H1 (cell line): ENCODE measurements around the gene ARMC5. TPM values are rescaled to one million over a fixed set of nuclear protein-coding genes. Genes with fewer than 3 reads are reported as not detected.
A peak's percentile ranks its signal among the peaks of the same experiment; 100 is the strongest.

Experiments used
- CTCF ChIA-PET: fragments of 300-600 bp; sonication (Branson Sonifier 250); formaldehyde crosslinking; loops from one replicate; lab custom pipeline; 2021; ENCODE audit not compliant: partially characterized antibody; lab: Charles Lee
- POLR2A ChIA-PET: fragments of 300-600 bp; sonication (Branson Sonifier 250); formaldehyde crosslinking; loops from one replicate; lab custom pipeline; 2021; ENCODE audit warnings: inconsistent platforms; ENCODE audit not compliant: partially characterized antibody; lab: Charles Lee
- DNase-seq, 2 experiments: peaks; one replicate each; pipeline versions ENCODE4 v3.0.0 to v3.0.0-alpha.2; 2010 to 2022; ENCODE audit warnings: low spot score in 2 of 2, low read depth in 1 of 2, mixed read lengths in 1 of 2
- FAIRE-seq: peaks from 2 replicates; lab custom pipeline; 2011; peaks lifted over from hg19 to GRCh38; lab: Jason Lieb, UNC
- H2AFZ ChIP-seq: 2 replicates; pipeline ENCODE4 v1.8.1; 2012; ENCODE audit warnings: low read length, inconsistent platforms
- H2AK5ac ChIP-seq: 2 replicates; pipeline ENCODE4 v1.6.1; 2013; ENCODE audit warnings: low read depth, low read length
- H2BK120ac ChIP-seq: replicated peaks from 2 replicates; pipeline ENCODE3; 2013; ENCODE audit warnings: low read depth, low read length, inconsistent platforms
- H2BK12ac ChIP-seq: 2 replicates; pipeline ENCODE4 v1.6.1; 2013; ENCODE audit warnings: low read depth, low read length
- H2BK15ac ChIP-seq: 2 replicates; pipeline ENCODE4 v1.6.1; 2013; ENCODE audit warnings: low read length
- H2BK20ac ChIP-seq: 2 replicates; pipeline ENCODE4 v1.6.1; 2013; ENCODE audit warnings: low read length
- H2BK5ac ChIP-seq: 2 replicates; pipeline ENCODE4 v1.6.1; 2013; ENCODE audit warnings: low read depth, low read length
- H3K14ac ChIP-seq: 2 replicates; pipeline ENCODE4 v1.6.1; 2013; ENCODE audit warnings: inconsistent platforms; ENCODE audit not compliant: insufficient read length
- H3K18ac ChIP-seq: 2 replicates; pipeline ENCODE4 v1.6.1; 2013; ENCODE audit warnings: low read length; ENCODE audit errors: extremely low read depth
- H3K23ac ChIP-seq: 2 replicates; pipeline ENCODE4 v1.6.1; 2013; ENCODE audit warnings: inconsistent platforms; ENCODE audit not compliant: insufficient read length
- H3K23me2 ChIP-seq: 2 replicates; pipeline ENCODE4 v1.6.1; 2013; ENCODE audit warnings: low read depth, low read length
- H3K27ac ChIP-seq: 2 replicates; pipeline ENCODE4 v1.6.1; 2011; ENCODE audit warnings: low read depth, low read length, inconsistent platforms
- H3K27me3 ChIP-seq, 4 experiments: replicated peaks in 1 of 4; 1 replicate in 1 of 4; 2 replicates in 3 of 4; pipeline versions ENCODE4 v1.6.1 to v1.8.1; 2011 to 2013; ENCODE audit warnings: low read length in 3 of 4, mild to moderate bottlenecking in 3 of 4, inconsistent platforms in 2 of 4, mixed read lengths in 2 of 4, moderate library complexity in 1 of 4; ENCODE audit not compliant: control insufficient read depth in 3 of 4, insufficient read depth in 3 of 4; ENCODE audit errors: extremely low read depth in 1 of 4
- H3K36me3 ChIP-seq, 4 experiments: 2 replicates each; pipeline versions ENCODE4 v1.6.1 to v1.8.1; 2011 to 2013; ENCODE audit warnings: mild to moderate bottlenecking in 4 of 4, low read length in 3 of 4, moderate library complexity in 2 of 4, control low read depth in 1 of 4, inconsistent platforms in 1 of 4; ENCODE audit not compliant: insufficient read depth in 4 of 4, control insufficient read depth in 2 of 4
- H3K4ac ChIP-seq: replicated peaks from 2 replicates; pipeline ENCODE3; 2013; ENCODE audit warnings: low read length, low read depth, mixed read lengths, inconsistent platforms; ENCODE audit not compliant: insufficient read length
- H3K4me1 ChIP-seq, 4 experiments: replicated peaks in 1 of 4; 1 replicate in 1 of 4; 2 replicates in 3 of 4; pipeline versions ENCODE4 v1.6.1 to v1.8.1; 2011 to 2013; ENCODE audit warnings: low read length in 3 of 4, inconsistent platforms in 2 of 4, mixed read lengths in 1 of 4; ENCODE audit not compliant: insufficient read depth in 4 of 4, control insufficient read depth in 3 of 4
- H3K4me2 ChIP-seq, 2 experiments: 2 replicates each; pipeline versions ENCODE4 v1.6.1 to v1.8.1; 2011 to 2013; ENCODE audit warnings: low read depth in 2 of 2, low read length in 2 of 2, control low read depth in 1 of 2, inconsistent platforms in 1 of 2, mild to moderate bottlenecking in 1 of 2; ENCODE audit not compliant: insufficient read depth in 1 of 2
- H3K4me3 ChIP-seq, 4 experiments: fragments of 200-600, 300-600 bp in 1 of 4; sonication (generic), shearing (Covaris generic), sonication (Bioruptor Twin) in 1 of 4; 2 replicates each; pipeline versions ENCODE4 v1.5.1 to v1.8.1; 2011 to 2016; ENCODE audit warnings: low read length in 4 of 4, low read depth in 3 of 4, control low read depth in 2 of 4, inconsistent platforms in 2 of 4, mild to moderate bottlenecking in 2 of 4, mixed read lengths in 1 of 4, moderate library complexity in 1 of 4; ENCODE audit not compliant: insufficient read depth in 2 of 4; ENCODE audit errors: extremely low read depth in 1 of 4
- H3K56ac ChIP-seq: replicated peaks from 2 replicates; pipeline ENCODE3; 2013; ENCODE audit warnings: low read depth, mild to moderate bottlenecking, mixed read lengths, low read length, inconsistent platforms; ENCODE audit not compliant: insufficient read length
- H3K79me1 ChIP-seq: 2 replicates; pipeline ENCODE4 v1.6.1; 2013; ENCODE audit warnings: low read depth, low read length, control low read depth
- H3K79me2 ChIP-seq, 2 experiments: 2 replicates each; pipeline versions ENCODE4 v1.6.1 to v1.8.1; 2012 to 2013; ENCODE audit warnings: low read length in 2 of 2, mild to moderate bottlenecking in 2 of 2, inconsistent platforms in 1 of 2; ENCODE audit not compliant: insufficient read depth in 2 of 2, control insufficient read depth in 1 of 2
- H3K9ac ChIP-seq, 4 experiments: replicated peaks in 1 of 4; 1 replicate in 1 of 4; 2 replicates in 3 of 4; pipeline versions ENCODE4 v1.6.1 to v1.8.1; 2011 to 2013; ENCODE audit warnings: low read depth in 3 of 4, low read length in 3 of 4, control low read depth in 2 of 4, mild to moderate bottlenecking in 2 of 4, moderate library complexity in 2 of 4, inconsistent platforms in 1 of 4; ENCODE audit errors: extremely low read depth in 1 of 4
- H3K9me3 ChIP-seq, 2 experiments: 2 replicates each; pipeline versions ENCODE4 v1.6.1 to v1.8.1; 2012 to 2013; ENCODE audit warnings: mild to moderate bottlenecking in 2 of 2, moderate library complexity in 2 of 2, control low read depth in 1 of 2, inconsistent platforms in 1 of 2, low read depth in 1 of 2, low read length in 1 of 2, mixed read lengths in 1 of 2; ENCODE audit not compliant: insufficient read depth in 2 of 2
- H4K20me1 ChIP-seq, 2 experiments: replicated peaks in 1 of 2; 2 replicates each; pipeline versions ENCODE3 to v1.8.1; 2011 to 2013; ENCODE audit warnings: inconsistent platforms in 2 of 2, low read length in 2 of 2, mild to moderate bottlenecking in 1 of 2; ENCODE audit not compliant: insufficient read depth in 2 of 2, control insufficient read depth in 1 of 2
- H4K5ac ChIP-seq: 2 replicates; pipeline ENCODE4 v1.6.1; 2013; ENCODE audit warnings: low read length, low read depth, mixed read lengths, inconsistent platforms; ENCODE audit not compliant: insufficient read length
- H4K8ac ChIP-seq: 2 replicates; pipeline ENCODE4 v1.8.0; 2013; ENCODE audit warnings: mild to moderate bottlenecking, moderate library complexity, low read length, inconsistent platforms; ENCODE audit not compliant: insufficient read depth; ENCODE audit errors: extremely low read depth
- H4K91ac ChIP-seq: replicated peaks from 2 replicates; pipeline ENCODE3; 2013; ENCODE audit warnings: low read length, mixed read lengths, inconsistent platforms; ENCODE audit not compliant: insufficient read length
- ATF3 ChIP-seq: IDR thresholded peaks from 2 replicates; pipeline ENCODE4 v1.6.1; 2011; ENCODE audit warnings: low read depth, mild to moderate bottlenecking, low read length; ENCODE audit not compliant: insufficient read depth
- E2F6 ChIP-seq: IDR thresholded peaks from 2 replicates; pipeline ENCODE4 v1.6.1; 2012; ENCODE audit warnings: inconsistent platforms
- KDM4A ChIP-seq: IDR thresholded peaks from one replicate; pipeline ENCODE4 v1.7.1; 2012; ENCODE audit warnings: low read depth, mild to moderate bottlenecking, moderate library complexity, low read length, inconsistent platforms; ENCODE audit not compliant: severe bottlenecking
- MAX ChIP-seq: IDR thresholded peaks from 2 replicates; pipeline ENCODE4 v1.6.1; 2012; ENCODE audit warnings: inconsistent platforms
- NRF1 ChIP-seq: IDR thresholded peaks from 2 replicates; pipeline ENCODE4 v1.6.1; 2011; ENCODE audit warnings: mild to moderate bottlenecking, low read depth, low read length, improper control_type of control experiment
- RNF2 ChIP-seq: fragments of 200-900, 300-1000 bp; sonication (generic); IDR thresholded peaks from 2 replicates; pipeline ENCODE4 v1.7.1; 2016; ENCODE audit warnings: borderline replicate concordance, low read depth, mild to moderate bottlenecking, antibody characterized with exemption, low read length; ENCODE audit not compliant: poor library complexity, severe bottlenecking; ENCODE audit errors: missing control alignments
- SIN3A ChIP-seq, 2 experiments: IDR thresholded peaks in 1 of 2; conservative IDR thresholded peaks in 1 of 2; 2 replicates each; pipeline ENCODE4 v1.6.1; 2011 to 2012; ENCODE audit warnings: low read length in 2 of 2, improper control_type of control experiment in 1 of 2, low read depth in 1 of 2, mild to moderate bottlenecking in 1 of 2
- WGBS, 2 experiments: shearing (Covaris generic) in 1 of 2; methylation state at CpG; one replicate each; pipeline versions ENCODE4 v1.1.6 to v1.1.7; 2013 to 2015; ENCODE audit warnings: low lambda C conversion rate in 2 of 2, mixed read lengths in 2 of 2, inconsistent platforms in 1 of 2, low coverage in 1 of 2, missing lambda C conversion rate in 1 of 2; ENCODE audit not compliant: insufficient replicate concordance in 2 of 2, insufficient coverage in 1 of 2, insufficient read length in 1 of 2; ENCODE audit errors: extremely low coverage in 1 of 2, missing lambda C conversion rate in 1 of 2; 5-methylcytosine and 5-hydroxymethylcytosine counted together
- polyA plus RNA-seq, 7 experiments: library from polyadenylated mRNA; depleted of rRNA in 3 of 7; stranded (reverse) in 5 of 7; unstranded in 2 of 7; fragments of >200 nt in 5 of 7; fragments of 200-250 nt in 2 of 7; gene quantifications; 1 replicate in 5 of 7; 2 replicates in 1 of 7; 4 replicates in 1 of 7; pipeline versions ENCODE4 v1.2.1 to v1.2.3, GENCODE V29; 2011 to 2013; ENCODE audit warnings: missing spikeins in 2 of 7, mixed read lengths in 2 of 7
- total RNA-seq: library from RNA; stranded (reverse); fragmentation: NEBNext Ultra II Directional; extraction: Animal tissue kit (Norgen Biotek cat#: 25700); gene quantifications from 2 replicates; pipeline ENCODE4 v1.2.1, GENCODE V29; 2021

Gene ARMC5
- total and polyA plus RNA-seq, 2 of the 8 experiments (the other 6 are each of a cell fraction or from before 2014, with no cell fraction given) = 7.8 to 8.7 TPM

- no peaks in the 10 kb centered on the region for H3K79me2 ChIP-seq
- no peaks in the 10 kb centered on the region; a peak in 2 of 7 replicates for H3K4me1 ChIP-seq
- H2AFZ ChIP-seq = peak overlapping the region; percentile 7; the same call in 1 of the 2 replicates
- peak overlapping the region in 3 of 4 experiments; percentile 2 to 50 (median 15); a peak in 5 of 8 replicates for H3K4me3 ChIP-seq
- H2BK20ac ChIP-seq = no peak overlapping the region
- H3K23ac ChIP-seq = no peak overlapping the region
- no peak overlapping the region for H3K4ac ChIP-seq
- peak overlapping the region; percentile 27; the same call in 1 of the 2 replicates for H2BK12ac ChIP-seq
- TF ChIP-seq SIN3A (conservative IDR thresholded peaks at IDR 0.05 in 1 of 2, IDR thresholded peaks at IDR 0.05 in 1 of 2; ENCODE audit: low read depth in 1 of 2, low read length in 2 of 2) = no peak
- TF ChIP-seq ATF3 = no peak
- TF ChIP-seq KDM4A = peak; percentile 86
- peak; percentile 54 for TF ChIP-seq NRF1
- peak; percentile 99 for TF ChIP-seq MAX
- TF ChIP-seq RNF2 = peak; percentile 69
- peak; percentile 99 for TF ChIP-seq E2F6
- no peak overlapping the region; the same call in 1 of the 2 replicates for H3K18ac ChIP-seq
- H4K91ac ChIP-seq = no peak overlapping the region
- peaks cover 2% of the 10 kb centered on the region; the same call in 1 of the 2 replicates for H3K23me2 ChIP-seq
- ChIA-PET POLR2A (interaction anchor here (2.1 to 2.5 kb wide), 2 partner anchors 31 to 248 kb away, joined by 5 to 10 read pairs; partner anchors contain the start of gene FUS), CTCF (interaction anchor here (0.9 to 5.8 kb wide), 6 partner anchors 9 to 312 kb away, joined by 3 to 36 read pairs (median 4); partner anchors contain the start of gene ZNF843)
- no peak overlapping the region for H3K27ac ChIP-seq
- peaks cover 5 to 6% of the 10 kb centered on the region in 2 experiments for H3K9me3 ChIP-seq
- DNase-seq (peak in 1 of 2 experiments; percentile 61), FAIRE-seq (no peak)
- H3K14ac ChIP-seq = no peak overlapping the region
- no peak overlapping the region for H3K9ac ChIP-seq
- H4K5ac ChIP-seq = no peak overlapping the region
- H3K4me2 ChIP-seq = peak overlapping the region; percentile 54 to 57
- H4K20me1 ChIP-seq = no peaks in the 10 kb centered on the region
- H2BK120ac ChIP-seq = no peak overlapping the region
- peaks cover 5 to 25% (median 24%) of the 10 kb centered on the region in 4 experiments for H3K27me3 ChIP-seq
- no peak overlapping the region for H2BK15ac ChIP-seq
- no peak overlapping the region for H2BK5ac ChIP-seq
- H2AK5ac ChIP-seq = no peak overlapping the region
- H3K56ac ChIP-seq = no peak overlapping the region
- H3K36me3 ChIP-seq = no peaks in the 10 kb centered on the region
- 60% methylated on average over 21 of the region's 83 CpGs; no CpG with 5 or more reads in 1 of the 2 experiments for WGBS, 2 experiments
- no peaks in the 10 kb centered on the region for H3K79me1 ChIP-seq
- H4K8ac ChIP-seq = peak overlapping the region; percentile 81; the same call in 1 of the 2 replicates
Measured at GRCh38 chr16:31427441-31428278, 31.6 kb upstream of the ARMC5 start.
